Measurements from ENCODE around the gene SPATS2.
"Not testable (repeated sequence)": the region's sequence is repeated elsewhere in the genome, so short reads cannot be mapped to it uniquely, and the experiment has no call there.

SPATS2 gene

DNA sequence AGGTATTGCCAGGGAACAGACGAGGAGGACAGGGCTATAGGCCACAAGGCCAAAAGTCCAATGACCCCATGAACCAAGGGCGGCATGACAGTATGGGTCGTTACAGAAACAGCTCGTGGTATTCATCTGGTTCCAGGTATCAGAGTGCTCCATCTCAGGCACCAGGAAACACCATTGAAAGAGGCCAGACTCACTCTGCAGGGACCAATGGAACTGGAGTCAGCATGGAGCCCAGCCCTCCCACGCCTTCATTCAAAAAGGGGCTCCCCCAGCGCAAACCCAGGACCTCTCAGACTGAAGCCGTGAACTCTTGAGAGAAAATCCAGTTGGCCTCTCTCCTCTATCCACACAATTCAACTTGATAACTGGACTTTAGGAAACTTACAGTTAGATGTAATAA is 158.7 kb downstream of the SPATS2 start:
- no peak for DNase-seq

DNA sequence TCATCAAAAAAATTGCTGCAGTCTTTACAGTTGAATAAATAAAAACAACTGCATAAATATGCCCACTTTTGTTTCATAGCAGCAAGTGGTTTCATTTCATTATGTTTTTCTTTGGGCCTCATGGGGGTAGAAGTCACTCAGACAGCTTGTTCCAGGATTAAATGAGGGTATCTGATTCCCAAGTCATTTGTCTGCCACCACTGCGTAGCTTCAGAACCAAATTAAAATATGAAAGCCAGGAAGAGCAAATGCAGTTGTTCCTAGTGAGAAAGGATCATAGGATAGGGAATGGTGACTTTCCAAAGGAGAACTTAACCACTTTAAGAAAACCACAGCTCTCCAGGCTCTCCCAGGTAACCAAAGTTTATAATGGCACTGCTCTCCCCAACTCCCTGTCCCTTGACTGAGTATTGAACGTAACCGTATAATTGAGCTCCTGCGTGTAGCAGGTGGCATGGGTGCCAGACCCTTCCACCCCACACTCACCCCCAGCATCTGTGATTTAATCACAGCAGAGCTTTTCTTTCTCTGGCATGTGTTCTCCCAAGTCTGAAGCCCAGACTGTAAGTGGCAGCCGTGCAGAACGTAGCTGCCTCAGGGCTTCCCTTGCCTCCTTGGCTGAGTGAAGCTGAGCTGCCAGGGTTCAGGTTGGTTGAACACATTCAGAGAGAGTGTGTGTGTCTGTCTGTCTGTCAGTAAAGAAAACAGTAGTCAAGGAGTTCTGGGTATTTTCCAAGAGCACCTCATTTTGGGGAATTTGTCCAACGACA is 160.3 kb downstream of the SPATS2 start:
- DNase-seq: no peak

DNA sequence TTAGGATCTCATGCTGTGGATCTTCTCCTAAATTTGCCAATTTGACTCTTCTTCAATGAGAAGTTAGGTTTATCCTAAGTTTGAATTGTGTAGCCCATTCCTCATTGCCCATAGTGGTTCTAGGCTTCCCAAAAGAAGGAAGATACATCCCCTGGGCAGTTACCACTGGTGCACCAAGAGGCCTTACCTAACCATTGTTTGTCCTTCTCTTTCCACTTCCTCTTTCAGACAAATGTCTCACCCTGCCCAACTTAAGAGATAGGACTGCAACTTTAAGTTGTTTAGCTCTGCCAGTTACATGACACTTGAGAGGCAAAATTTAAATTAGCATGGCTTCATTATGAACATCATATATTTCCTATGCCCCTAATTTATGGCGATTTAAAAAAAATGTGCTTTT is 162.2 kb downstream of the SPATS2 start:
- DNase-seq: no peak

DNA sequence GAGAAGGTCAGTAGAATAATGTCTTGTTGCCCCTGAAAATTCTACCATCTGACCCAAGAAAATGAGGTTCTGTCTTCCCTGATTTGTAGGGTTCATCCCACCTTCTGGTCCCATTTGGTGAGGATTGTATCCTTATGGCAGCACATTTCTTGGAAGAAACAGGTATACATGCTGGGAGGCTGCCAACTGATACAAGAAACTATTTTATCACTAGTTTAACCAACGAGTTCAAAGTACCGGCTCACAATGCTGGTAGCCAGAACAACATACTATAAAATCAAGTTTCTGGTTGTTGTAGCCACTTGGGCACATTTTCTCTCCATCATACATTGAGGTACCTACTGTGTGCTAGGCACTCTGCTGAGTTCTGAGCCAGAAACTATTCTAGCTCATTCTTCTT is 164.5 kb downstream of the SPATS2 start:
- no peak for DNase-seq

DNA sequence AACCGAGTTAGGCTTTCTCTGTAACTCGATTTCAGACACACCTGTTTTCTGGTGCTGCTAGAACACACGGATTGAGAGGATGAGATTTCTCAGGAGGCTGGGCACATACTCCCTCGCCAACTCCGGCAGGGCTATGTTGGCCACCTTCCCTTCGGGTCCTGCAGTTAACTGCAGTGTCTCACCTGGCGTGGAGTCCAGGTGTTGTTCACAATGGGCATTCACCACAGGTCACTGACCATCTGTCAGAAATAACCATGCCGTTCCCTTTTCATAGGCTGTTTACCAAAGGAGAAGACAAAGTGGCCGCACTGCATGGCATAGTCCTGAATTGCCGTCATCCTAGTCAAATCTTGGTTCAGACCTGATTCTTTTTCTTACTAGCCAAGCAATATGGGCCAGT is 166.1 kb downstream of the SPATS2 start:
- no peak for DNase-seq

DNA sequence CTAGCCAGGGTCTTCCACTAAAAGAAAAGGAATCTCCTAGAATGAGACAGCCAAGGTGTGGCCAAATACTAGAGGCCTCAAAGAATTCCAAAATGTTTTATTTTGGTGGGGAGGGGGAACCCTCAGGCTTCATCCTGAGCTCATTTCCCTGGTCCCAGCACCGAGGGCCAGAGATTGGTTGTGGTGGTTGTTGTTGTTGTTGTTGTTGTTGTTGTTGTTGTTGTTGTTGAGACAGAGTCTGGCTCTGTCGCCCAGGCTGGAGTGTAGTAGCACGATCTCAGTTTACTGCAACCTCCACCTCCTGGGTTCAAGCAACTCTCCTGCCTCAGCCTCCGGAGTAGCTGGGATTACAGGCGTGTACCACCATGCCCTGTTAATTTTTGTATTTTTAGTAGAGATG is 166.9 kb downstream of the SPATS2 start:
- DNase-seq: not testable (repeated sequence)

DNA sequence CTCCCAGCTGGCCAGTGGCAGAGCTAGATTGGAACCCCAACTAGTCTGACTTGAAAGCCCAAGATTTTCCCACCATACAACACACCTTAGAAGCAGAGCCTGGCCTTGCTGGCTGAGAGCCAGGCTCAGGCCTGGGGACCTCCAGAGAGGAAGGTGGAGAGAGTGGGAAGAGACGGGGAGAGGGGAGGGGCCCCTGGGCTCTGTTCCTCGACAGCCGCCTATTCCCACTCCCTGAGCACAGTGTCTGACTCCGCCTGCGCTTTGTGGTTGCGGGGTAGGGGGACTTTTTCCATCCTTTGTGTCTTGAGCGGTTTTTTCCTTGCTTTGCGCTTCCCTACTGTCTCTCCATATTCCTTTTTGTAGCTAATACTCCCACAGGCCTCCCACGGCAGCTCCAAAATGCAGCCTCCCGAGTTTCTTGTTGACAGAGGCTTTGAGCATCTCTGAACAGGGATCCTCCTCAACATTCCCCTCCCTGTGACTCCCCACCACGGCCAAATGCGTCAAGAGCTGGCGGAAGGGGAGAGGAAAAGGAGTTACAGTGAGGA is 167.5 kb downstream of the SPATS2 start:
- DNase-seq: no peak

DNA sequence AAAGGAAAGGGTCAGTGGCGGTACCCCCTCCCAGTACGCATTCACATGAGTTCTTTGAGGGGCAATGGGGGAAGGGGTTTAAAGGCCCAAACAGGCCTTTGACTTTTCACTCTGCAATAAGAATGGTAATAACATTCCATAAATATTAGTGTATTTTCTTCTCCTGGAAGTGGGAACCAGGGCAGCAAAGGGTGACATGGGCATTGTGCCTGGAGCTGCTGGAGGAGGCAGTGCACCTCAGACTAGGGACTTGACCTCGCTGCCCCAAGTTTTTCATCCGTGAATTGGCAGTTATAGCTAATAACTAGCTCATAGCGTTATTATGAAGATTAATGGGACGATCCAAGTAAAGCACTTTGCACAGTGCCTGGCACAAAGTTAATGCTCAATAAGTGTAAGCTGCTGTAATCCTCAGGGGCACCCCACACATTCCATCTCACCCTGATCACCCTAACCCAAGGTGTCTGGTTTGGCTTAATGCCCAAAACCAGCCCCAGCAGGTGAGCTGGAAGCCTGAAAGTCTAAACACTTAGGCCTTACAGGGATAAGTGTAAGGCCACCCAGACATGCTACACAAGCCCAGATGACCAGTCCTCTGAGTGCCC is 168.8 kb downstream of the SPATS2 start:
- no peak for DNase-seq

DNA sequence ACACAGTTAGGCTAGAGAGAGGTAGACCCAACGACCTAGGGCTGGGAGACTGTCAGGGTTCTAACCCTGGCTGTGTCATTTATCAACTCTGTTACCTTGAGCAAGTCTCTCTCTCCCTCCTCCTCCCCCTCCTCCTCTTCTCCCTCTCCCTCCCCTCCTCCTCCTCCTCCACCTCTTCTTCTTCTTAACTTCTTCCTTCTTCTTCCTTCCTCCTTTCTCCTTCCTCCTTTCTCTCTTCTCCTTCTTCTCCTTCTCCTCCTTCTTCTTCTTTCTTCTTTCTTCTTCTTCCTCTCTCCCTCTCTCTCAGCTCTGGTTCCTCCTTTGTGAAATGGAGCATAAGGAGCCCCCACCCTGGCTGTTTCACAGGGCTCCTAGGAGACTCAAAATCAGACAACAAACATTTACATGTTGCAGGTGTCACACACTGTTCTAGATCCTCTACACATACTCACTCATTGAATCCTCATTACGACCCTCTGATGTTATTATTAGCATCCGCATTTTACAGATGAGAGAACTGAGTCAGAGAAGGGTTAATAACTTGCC is 169.3 kb downstream of the SPATS2 start:
- no peak for DNase-seq

DNA sequence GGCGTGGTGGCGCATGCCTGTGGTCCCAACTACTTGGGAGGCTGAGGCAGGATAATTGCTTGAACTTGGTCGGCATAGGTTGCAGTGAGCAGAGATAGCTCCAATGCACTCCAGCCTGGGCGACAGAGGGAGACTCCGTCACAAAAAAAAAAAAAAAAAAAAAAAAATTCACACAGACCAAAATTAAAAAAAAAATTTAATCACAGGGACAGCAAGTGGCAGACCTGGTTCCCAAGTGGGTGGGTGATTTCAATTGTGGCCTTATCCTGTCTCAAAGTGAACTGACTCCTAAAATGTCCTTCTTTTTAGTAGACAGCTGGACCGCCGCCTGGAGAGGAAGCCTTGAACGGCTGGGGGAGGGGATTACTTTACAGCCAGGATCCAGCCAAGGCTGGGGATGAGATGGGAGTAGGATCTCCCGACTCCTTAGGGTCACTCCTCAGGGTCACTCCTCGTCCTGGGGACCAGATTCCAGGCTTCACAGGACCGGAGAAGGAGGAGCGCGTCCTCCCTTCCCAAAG is 170.0 kb downstream of the SPATS2 start:
- DNase-seq: no peak

DNA sequence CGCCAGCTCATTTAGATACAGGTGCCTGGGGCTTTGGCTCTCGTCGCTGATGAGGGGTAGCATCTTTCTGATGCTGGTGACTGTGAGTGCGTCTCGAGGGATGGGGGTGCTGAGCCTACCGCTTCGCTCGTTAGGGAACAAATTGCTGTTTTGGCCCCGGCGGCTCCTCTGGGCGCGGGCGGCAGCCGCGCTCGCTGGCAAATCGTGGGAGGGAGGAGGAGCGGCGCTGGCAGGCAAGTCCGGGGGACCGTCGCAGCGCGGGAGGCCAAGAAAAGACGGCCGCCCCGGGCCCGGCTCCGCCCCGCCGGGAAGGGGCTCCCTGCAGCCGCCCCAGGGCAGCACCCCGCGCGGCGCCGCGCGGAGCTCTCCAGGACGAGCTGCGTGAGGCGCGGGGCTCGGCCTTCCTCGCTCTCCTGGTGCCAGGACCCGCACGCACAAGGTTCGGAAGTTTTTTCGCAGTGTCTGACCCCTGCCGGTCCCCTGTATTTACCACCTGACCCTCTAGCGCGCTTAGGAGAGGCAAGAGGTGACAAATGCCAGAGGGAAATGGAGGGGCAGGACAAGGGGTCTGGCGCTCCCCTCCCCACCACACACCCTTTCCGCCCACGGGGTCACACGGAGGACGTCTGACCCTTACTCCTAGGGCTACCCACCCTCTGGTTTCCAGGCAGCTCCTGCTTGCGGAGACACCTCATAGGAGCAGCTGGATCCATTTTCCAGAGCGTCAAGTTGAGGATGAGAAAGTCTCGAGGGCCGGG is 170.7 kb downstream of the SPATS2 start:
- no peak for DNase-seq

DNA sequence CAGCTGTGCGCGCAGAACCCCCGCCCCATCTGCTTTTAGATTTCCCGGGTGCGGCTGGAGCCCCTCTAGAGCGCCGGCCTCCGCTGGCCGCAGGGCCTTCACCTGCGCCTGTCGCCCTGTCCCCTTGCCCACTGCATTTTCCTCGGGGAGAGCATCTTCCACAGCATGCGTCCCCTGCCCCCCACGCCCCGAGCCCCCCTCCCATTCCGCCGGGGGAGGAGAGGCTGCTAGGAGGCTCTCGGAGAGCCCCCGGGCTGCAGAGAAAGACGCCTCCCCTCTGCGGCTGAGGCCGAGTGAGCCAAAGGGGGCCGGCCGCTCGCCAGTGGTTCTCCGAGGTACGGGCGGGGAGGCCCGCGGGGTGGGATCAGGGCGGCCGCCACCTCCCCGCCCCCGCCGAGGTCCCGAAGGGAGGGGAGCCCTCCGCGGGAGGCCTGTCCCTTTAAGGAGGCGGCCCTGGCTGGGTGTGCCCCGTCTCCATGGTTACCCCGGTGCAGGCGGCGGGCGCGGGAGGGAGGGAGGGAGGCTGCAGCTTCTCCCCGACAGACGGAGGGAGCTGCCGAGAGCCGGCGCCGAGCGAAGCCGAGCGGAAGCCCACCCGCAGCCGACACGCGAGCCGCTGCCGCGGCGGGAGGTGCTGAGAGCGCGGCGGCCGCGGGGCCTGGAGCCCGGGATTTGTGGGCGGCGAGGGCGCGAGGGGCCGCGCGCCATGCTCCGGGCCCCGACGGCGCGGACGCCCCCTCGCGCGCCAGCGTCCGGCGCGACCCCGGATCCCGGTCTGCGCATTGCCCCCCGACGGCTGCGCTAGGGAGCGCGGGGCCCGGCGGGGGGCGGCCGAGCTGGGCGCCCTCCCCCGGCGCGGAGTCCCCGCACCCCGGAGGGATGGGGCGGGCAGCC is 171.5 kb downstream of the SPATS2 start, which contains the start of gene KCNH3:
TSS of gene KCNH3 (plus strand) at position 521 of the 894 bp plus-strand sequence. CDS start 387 bp downstream, outside the sequence.
- peak in 3 of 4 experiments; percentile 55 to 89 (median 81) for DNase-seq

DNA sequence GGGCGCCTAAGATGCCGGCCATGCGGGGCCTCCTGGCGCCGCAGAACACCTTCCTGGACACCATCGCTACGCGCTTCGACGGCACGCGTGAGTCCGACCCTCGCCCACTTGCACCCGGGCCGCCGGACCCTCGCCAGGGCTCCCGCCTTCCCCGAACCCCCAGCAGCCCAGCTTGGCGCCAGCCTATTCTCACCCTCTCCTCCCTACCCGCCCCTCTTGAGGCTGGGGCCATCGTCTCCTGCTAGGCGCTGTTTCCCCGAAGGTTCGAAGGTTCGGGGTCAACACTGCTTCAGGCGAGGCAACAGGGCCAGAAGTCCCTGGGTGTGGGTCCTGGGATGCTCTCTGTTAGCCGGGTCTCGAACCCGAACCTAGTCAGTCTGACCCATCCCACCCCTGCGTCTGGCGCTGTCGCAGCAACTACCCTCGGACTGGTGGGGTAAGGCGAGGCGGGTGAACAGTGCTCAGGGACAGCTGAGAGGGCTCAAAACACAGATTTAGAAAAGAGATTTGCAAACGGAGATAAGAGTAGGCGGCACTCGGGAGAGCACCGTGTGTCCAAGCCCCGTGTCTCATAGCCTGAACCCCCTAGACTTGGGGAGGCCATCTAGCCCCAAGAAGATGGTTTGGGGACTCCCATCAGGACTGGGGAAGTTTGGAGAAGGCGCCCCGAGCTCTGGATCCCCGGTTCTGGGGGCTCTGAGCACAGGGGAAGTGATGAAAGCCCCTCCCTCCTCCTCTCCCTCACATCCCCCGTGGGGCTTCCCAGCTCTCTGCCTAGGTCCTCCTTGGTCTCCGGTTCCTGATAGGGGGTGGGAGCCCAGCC is 172.4 kb downstream of the SPATS2 start:
- DNase-seq: no peak

DNA sequence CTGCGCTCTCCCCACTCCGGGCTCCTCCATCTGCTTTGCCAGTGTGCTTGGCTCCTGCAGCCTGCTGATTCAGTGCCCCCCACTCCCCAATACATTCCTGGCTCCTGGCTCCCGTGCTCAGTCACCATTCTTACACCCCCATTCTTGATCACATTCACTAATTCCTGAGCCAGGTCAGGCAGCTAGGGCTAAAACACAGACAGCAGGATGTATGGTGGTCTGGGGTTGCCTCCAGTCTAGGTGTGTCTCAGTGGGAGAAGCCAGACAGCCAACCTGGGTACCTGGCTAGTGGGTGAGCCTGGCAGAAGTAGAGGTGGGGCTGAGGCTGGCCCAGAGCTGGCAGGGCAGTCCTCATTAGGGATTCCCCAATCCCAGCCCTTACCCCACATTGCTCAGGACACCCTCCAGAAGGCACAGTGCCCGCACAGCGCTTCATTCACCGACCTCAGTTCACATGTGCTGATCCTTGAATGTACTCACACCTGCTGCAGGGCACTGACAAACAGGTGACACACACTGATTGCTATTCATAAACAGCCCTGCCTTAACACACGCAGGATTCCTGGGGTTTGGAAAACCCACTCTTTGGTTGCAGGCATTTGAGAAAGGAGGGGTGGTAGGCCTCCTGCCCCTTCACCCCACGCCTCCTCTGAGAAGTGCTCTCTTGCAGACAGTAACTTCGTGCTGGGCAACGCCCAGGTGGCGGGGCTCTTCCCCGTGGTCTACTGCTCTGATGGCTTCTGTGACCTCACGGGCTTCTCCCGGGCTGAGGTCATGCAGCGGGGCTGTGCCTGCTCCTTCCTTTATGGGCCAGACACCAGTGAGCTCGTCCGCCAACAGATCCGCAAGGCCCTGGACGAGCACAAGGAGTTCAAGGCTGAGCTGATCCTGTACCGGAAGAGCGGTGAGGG is 173.2 kb downstream of the SPATS2 start:
- no peak for DNase-seq

DNA sequence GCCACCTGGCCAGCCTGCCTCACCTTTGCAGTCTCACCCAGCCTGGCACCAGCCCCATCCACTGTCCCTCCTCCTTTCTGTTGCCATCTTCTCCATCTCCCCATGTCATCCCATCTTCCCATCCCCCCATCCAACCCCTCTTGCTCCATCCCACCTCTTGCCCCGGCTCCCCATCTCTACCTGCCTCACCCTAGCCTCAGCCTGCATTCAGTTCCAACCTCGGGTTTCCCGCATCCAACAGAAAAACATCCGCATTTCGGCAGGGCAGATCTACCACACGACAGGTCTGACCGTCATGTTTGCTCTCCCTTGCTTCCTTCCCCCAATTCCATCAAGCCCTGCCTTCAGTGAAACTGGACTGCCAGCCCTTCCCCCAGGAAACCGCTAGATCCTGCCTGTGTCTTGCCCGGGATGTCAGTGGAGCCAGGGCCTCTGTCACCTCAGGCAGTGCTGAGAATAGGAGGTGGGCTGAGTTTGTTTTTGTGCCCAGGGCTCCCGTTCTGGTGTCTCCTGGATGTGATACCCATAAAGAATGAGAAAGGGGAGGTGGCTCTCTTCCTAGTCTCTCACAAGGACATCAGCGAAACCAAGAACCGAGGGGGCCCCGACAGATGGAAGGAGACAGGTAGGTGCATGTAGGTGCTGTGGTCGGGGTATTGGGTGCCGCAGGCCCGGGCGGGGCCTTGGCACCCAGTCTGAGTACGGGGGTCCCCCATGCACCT is 174.0 kb downstream of the SPATS2 start:
- no peak for DNase-seq

DNA sequence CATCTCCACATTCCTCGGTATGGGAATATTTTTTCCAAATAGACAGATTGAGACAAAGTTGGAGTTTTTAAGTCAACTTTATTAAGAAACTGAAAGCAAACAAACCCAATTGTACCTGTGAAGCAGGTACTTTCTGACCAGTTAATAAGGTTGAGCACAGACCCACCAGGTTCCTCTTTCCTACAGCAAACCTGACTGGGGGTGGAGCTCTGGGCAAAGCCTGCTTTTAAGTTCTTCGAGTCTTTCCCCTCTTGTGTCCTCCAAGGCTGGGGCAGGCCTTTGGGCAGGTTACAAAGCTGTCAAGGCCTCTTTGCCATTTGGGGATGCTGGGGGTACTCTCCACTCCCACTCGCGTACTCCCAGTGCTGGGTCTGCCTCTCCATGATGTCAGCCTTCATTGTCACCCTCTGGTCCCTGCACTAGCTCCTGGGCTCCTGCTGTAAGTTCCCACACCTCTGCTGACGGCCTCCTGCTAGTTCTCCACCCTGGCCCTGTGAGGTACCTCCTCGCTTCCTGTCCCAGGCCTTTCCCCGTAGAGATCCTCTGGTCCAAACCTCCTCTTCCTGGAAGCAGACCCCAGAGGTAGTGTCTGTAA is 174.7 kb downstream of the SPATS2 start:
- no peak for DNase-seq

DNA sequence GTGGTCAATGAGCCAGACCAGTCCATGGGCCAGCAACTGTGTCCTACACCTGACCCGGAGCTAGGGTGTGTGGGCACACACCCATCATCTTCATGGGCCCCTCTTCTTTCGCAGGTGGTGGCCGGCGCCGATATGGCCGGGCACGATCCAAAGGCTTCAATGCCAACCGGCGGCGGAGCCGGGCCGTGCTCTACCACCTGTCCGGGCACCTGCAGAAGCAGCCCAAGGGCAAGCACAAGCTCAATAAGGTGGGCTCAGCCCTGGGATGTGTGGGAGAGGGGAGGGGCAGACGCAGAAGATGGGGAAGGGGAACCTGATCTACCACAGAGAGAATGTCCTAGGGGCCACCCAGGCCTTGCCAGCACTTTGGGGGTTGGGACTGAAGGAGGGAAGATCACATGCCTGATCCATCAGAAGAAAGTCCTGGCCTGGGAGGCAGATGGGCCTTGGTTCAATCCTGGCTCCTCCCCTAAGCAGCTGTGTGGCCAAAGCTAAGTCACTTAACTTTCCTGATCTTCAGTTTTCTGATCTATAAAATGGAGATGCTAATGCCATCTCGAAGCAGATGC is 175.4 kb downstream of the SPATS2 start:
- no peak for DNase-seq

DNA sequence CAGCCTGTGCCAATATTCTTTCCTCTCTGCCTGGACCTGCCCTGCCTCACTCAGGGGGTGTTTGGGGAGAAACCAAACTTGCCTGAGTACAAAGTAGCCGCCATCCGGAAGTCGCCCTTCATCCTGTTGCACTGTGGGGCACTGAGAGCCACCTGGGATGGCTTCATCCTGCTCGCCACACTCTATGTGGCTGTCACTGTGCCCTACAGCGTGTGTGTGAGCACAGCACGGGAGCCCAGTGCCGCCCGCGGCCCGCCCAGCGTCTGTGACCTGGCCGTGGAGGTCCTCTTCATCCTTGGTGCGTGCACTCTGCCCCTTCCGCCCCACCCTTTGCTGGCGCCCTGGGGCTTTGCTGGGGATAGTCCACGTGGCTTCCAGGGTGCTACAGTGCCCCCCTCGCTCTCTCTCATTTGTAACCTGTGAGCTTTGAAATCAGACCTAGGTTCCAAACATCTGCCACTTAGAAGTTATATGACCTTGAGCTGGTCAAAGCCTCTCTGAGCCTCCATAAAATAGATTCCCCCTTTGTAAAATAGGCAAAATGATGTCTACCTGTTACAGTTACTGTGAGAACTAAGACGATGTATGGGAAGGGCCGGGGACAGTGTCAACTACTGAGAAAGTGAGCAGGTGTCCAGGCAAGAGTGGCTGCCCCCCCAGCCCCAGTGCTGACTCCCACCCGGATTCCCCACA is 176.1 kb downstream of the SPATS2 start:
- DNase-seq: no peak
